Stimulated activated CD8-positive, alpha-beta memory T cell treated with anti-CD3 and anti-CD28 coated beads, Interleukin-7, amount 100 ng/mL, for 1 hour (primary cell): ENCODE measurements around the gene OTUD7B.
"Not testable (repeated sequence)": the region's sequence is repeated elsewhere in the genome, so short reads cannot be mapped to it uniquely, and the experiment has no call there.

Source experiments
- DNase-seq, 2 donors: peaks; one replicate each; pipeline ENCODE4 v3.0.0-alpha.2; 2020; ENCODE audit warnings: low read depth in 2 of 2

OTUD7B gene

GRCh38 chr1:150010393-150011115 is at the start of gene OTUD7B:
OTUD7B (minus strand) TSS chr1:150010726; CDS start chr1:149977510, 33,216 bp downstream.
- peak; percentile 48 to 55 for DNase-seq

GRCh38 chr1:150060260-150060659 is 49.7 kb upstream of the OTUD7B start:
- DNase-seq, result no peak

- no peak for DNase-seq
Measured at GRCh38 chr1:150056407-150056806, 45.9 kb upstream of the OTUD7B start.

- not testable (repeated sequence) for DNase-seq
Measured at GRCh38 chr1:150055507-150055906, 45.0 kb upstream of the OTUD7B start.

DNA sequence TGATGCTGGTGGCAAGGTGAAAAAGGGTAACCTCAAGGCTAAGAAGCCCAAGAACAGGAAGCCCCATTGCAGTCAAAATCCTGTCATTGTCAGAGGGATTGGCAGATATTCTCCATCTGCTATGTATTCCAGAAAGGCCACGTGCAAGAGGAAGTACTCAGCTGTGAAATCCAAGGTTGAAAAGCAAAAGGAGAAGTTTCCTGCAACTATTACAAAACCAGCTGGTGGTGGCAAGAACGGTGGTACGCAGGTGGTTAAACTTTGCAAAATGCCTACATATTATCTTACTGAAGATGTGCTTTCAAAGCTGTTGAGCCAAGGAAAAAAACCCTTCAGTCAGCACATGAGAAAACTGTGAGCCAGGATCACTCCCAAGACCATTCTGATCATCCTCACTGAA is 43.4 kb upstream of the OTUD7B start:
- DNase-seq, result no peak

DNA sequence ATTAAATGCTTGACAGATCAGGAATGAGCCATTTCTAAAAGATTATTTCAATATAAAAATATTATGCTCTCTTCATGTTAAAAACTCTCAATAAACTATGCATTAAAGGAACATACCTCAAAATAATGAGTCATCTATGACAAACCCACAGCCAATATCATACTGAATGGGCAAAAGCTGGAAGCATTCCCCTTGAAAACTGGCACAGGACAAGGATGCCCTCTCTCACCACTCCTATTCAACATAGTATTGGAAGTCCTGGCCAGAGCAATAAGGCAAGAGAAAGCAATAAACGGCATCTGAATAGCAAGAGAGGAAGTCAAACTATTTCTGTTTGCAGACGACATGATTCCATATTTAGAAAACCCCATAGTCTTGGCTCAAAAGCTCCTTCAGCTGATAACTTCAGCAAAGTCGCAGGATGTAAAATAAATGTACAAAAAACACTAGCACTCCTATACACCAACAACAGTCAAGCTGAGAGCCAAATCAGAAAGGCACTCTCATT is 41.4 kb upstream of the OTUD7B start:
- not testable (repeated sequence) for DNase-seq

- DNase-seq, result no peak
Measured at GRCh38 chr1:150051089-150051373, 40.5 kb upstream of the OTUD7B start.

GRCh38 chr1:150049926-150050325 is 39.4 kb upstream of the OTUD7B start:
- no peak for DNase-seq

- no peak for DNase-seq
Measured at GRCh38 chr1:150034336-150034735, 23.8 kb upstream of the OTUD7B start.

- no peak for DNase-seq
Measured at GRCh38 chr1:150028322-150028721, 17.8 kb upstream of the OTUD7B start.

DNA sequence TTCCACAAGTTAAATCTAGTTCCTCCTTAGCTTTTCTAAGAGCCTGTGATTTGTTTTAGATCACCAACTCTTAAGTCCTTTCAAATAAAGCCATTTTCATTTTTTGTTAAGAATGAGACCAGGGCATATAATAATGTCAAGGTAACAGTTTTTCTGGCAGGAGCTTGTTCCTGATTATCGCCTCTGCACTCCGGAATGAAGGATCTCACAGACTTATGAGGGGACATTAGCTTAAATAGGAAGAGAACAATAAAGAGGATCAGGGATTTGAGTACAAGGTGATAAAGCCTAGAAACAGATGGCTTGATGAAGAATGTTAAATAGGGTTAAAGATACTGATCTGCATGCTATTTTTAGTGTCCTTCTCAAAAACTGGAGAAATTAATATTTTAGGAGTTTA is 13.6 kb upstream of the OTUD7B start:
- DNase-seq, result no peak

DNA sequence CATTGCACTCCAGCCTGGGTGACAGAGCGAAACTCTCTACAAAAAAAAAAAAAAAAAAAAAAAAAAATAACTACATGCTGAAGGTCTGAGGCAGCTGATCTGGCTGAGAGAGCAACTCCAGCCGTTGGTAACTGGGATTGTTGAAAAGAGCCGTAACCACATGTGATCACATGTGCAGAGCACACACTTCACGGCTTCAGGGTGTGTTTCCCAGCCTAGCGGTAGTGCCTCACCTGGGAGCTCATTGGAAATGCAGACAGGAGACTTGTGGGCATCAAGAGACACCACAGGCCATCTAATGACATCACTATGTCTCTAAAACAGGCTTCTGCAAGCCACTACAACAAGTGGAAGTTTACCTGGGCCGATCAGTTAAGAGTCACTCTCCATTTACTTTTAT is 11.8 kb upstream of the OTUD7B start:
- DNase-seq, result no peak

DNA sequence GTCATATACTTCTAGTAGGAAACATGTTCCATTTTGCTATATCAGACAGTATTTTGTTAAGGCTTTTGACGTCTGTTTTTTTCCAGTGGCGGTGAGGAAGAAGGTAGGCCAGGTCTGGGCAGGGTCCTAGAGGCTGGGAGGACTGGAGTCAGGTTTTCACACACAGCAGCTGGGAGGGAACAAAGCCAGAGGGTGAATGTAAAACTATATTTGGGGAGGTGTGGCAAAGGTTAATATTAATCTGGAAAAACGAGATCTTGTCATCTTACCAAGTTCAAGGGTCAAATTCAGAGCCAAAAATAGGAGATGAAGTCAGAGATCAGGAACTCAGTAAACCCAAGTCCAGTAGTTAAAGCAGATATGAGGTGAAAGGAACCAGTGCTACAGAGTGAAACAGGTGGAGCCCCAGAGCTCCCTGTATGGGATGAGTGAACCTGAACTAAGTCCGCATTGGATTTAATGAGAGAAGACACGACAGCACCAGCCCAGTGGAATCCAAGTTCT is 10.7 kb upstream of the OTUD7B start:
- no peak for DNase-seq

GRCh38 chr1:150020711-150021110 is 10.2 kb upstream of the OTUD7B start:
- no peak for DNase-seq

DNA sequence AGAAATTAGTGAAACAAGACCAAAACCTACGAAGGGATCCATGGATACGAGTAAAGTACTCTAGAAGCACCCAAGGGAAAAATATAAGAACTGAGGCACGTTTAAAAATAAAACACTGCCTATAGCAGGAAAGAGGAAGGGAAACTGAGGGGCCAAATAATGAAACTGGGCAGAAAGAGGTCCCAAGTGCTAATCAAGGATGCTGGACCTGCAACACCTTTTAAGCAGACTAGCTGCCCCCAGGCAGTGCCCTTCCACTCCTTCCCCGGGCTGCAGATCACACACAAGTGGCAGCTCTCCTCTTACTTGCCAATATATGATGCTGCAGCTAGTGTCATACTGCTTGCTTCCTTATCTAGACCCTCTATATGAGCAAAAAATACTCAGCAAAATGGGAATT is 7.6 kb upstream of the OTUD7B start:
- DNase-seq, result no peak

DNA sequence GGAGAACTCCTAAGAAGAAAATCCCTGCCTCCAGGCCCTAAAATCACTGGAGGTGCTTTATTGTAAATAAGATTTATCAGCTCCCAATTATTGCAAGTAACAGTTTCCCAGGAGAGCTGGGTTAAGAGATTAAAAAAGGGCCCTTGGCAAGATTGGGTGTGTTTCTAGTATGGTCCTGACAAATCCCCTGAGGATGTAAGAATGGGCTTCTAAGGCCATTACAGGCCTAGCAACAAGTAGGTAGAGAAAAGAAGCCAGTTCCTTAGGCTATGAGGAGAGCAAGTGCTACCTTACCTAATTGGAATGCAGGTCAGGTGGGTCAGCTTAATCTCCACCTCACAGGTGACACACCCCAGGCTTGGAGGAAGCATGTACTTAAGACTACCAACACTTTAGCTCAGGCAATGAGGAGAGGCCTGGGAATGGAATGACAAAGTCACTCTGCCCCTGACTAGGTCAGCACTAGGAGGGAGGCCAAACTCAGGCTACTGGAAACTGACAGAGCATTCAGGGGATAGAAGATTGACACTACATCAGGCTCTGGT is 6.8 kb upstream of the OTUD7B start:
- no peak for DNase-seq

- DNase-seq, result no peak
Measured at GRCh38 chr1:150015651-150016131, 5.2 kb upstream of the OTUD7B start.

- no peak for DNase-seq
Measured at GRCh38 chr1:150012611-150013010, 2.1 kb upstream of the OTUD7B start.

GRCh38 chr1:150009604-150010392 is 728 bp downstream of the OTUD7B start:
- DNase-seq, result peak; percentile 3 to 11

- DNase-seq, result no peak
Measured at GRCh38 chr1:150008699-150009098, 1.8 kb downstream of the OTUD7B start.

DNA sequence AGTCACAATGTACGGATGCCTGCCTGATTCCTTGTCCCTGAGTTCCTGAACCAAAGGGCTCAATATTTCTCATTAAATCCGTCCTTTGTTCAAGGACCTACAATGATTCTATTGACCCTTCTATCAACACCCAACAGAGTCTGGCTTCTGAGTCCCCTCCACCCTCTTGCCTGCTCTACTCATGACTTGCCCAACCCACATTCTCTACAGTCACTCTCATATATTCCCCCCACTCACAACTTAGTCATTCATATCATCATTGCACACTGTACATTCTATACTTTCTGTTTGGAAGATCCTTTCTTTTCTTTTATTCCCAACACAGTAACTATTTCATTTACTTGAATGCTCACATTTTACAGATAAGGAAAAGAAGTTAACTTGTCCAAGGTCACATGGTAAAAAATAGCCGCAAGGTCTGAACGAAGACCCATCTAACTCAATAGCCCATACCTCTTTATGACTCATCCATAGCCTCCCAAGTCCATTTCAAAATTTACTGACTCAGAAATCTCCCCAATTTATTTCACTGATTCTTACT is 3.6 kb downstream of the OTUD7B start:
- DNase-seq, result no peak

- DNase-seq, result no peak
Measured at GRCh38 chr1:150005606-150006005, 4.9 kb downstream of the OTUD7B start.
